ENCODE results near the gene SLC35B2. TPM values are rescaled to one million over a fixed set of nuclear protein-coding genes. Genes with fewer than 3 reads are reported as not detected.

Gene SLC35B2
- total RNA-seq, 3 donors from 2014 or later: 24.9 to 38.0 (median 31.6) TPM

DNA sequence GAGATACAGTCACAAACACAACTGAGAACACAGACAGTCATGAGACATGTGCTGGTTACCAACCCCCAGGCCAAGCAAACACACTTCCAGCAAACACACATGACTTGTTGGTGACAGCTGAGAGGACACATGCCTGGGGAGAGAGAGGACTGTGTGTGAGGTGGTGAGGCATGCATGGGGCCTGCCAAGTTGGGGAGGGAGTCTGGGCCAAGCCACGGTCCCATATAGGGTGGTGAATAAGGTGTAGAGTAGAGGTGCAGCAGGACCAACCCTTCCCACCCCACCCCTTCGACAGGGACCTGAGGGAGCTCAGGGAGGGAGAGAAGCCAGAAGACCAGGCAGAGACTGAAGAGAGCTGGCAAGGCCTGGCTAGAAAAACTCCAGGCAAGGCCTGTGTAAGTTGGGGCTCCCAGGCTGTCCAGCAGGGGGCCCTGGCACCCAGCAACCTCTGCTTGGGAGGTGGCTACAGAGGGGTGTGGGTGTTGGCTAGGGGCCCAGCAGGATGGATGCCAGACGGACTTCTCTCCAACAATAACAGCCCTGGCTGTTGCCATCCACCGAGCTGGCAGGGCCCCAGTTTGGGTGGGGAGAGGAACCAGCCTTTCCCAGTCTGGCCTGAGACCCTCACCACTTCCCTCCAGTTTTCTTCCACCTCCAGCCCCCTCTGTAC is 35.9 kb downstream of the SLC35B2 start:
- peak; percentile 95 to 97 (median 96) for DNase-seq
- ATAC-seq: peak; percentile 81
- no peak overlapping the region for H3K4me3 ChIP-seq
- H3K4me1 ChIP-seq (ENCODE audit: low read depth): peaks cover 38% of the 10 kb centered on the region
- TF ChIP-seq, protein P1, sequence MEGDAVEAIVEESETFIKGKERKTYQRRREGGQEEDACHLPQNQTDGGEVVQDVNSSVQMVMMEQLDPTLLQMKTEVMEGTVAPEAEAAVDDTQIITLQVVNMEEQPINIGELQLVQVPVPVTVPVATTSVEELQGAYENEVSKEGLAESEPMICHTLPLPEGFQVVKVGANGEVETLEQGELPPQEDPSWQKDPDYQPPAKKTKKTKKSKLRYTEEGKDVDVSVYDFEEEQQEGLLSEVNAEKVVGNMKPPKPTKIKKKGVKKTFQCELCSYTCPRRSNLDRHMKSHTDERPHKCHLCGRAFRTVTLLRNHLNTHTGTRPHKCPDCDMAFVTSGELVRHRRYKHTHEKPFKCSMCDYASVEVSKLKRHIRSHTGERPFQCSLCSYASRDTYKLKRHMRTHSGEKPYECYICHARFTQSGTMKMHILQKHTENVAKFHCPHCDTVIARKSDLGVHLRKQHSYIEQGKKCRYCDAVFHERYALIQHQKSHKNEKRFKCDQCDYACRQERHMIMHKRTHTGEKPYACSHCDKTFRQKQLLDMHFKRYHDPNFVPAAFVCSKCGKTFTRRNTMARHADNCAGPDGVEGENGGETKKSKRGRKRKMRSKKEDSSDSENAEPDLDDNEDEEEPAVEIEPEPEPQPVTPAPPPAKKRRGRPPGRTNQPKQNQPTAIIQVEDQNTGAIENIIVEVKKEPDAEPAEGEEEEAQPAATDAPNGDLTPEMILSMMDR (IDR thresholded peaks at IDR 0.05): peak; percentile 71
- intact Hi-C loops (cut with DNase I, micrococcal nuclease): no loop called here
- no peaks in the 10 kb centered on the region for H3K36me3 ChIP-seq (ENCODE audit: low read depth)
- H3K9me3 ChIP-seq: no peaks in the 10 kb centered on the region

DNA sequence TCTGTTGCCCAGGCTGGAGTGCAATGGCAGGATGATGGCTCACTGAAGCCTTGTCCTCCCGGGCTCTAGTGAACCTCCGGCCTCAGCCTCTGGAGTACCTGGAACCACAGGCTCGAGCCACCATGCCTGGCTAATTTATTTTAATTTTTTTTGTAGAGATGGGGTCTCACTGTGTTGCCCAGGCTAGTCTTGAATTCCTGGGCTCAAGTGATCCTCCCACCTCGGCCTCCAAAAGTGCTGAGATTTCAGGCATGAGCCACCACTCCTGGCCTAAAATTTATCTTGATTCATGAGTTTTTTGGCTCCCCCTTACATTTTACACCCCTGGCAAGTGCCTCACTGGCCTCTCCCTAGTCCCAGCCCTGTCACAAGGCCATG is 36.4 kb downstream of the SLC35B2 start:
- no peak overlapping the region for H3K4me3 ChIP-seq
- DNase-seq (no peak), ATAC-seq (no peak)
- H3K36me3 ChIP-seq (ENCODE audit: low read depth): no peaks in the 10 kb centered on the region
- TF ChIP-seq, protein P1 (IDR thresholded peaks at IDR 0.05): no peak
- peaks cover 36% of the 10 kb centered on the region for H3K4me1 ChIP-seq (ENCODE audit: low read depth)
- no peaks in the 10 kb centered on the region for H3K9me3 ChIP-seq
- intact Hi-C loops (cut with DNase I, micrococcal nuclease): no loop called here

DNA sequence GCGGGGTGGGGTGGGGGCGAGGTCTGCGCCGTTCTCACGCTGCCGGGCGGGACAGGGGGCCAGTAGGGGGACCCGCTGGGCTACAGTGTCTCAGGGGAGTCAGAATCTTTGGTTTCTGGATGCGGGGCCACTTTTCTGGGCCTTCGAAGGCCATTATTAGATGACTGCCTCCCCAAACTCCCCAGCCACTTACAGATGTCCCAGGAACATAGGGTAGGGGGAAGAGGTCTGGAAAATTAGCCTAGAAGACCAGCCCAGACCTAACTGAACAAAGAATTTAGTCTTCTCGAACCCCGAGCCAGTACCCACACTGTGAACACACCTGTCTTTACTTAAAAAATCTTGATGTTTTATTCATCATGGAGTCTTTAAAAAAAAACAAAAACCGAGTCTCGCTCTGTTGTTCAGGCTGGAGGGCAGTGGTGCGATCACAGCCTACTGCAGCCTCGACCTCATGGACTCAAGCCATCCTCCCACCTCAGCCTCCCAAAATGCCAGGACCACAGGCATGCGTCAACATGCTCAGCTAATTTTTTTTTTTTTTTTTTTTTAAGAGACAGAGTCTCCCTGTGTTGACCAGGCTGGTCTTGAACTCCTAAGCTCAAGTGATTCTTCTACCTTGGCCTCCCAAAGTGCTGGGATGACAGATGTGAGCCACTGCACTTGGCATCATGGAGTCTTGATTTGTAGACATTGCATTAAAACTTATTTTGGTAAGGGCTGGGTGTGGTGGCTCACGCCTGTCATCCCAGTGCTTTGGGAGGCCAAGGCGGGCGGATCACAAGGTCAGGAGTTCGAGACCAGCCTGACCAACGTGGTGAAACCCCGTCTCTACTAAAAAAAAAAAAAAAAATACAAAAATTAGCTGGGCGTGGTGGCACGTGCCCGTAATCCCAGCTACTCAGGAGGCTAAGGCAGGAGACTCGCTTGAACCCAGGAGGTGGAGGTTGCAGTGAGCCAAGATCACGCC is 37.2 kb downstream of the SLC35B2 start:
- Histone ChIP-seq H3K4me1 (ENCODE audit: low read depth) (peaks cover 35% of the 10 kb centered on the region), H3K36me3 (ENCODE audit: low read depth) (no peaks in the 10 kb centered on the region), H3K4me3 (peak overlapping the region; percentile 15), H3K9me3 (no peaks in the 10 kb centered on the region)
- TF ChIP-seq, protein P1 (IDR thresholded peaks at IDR 0.05): no peak
- DNase-seq (no peak), ATAC-seq (no peak)
- intact Hi-C loops (cut with DNase I, micrococcal nuclease): no loop called here

DNA sequence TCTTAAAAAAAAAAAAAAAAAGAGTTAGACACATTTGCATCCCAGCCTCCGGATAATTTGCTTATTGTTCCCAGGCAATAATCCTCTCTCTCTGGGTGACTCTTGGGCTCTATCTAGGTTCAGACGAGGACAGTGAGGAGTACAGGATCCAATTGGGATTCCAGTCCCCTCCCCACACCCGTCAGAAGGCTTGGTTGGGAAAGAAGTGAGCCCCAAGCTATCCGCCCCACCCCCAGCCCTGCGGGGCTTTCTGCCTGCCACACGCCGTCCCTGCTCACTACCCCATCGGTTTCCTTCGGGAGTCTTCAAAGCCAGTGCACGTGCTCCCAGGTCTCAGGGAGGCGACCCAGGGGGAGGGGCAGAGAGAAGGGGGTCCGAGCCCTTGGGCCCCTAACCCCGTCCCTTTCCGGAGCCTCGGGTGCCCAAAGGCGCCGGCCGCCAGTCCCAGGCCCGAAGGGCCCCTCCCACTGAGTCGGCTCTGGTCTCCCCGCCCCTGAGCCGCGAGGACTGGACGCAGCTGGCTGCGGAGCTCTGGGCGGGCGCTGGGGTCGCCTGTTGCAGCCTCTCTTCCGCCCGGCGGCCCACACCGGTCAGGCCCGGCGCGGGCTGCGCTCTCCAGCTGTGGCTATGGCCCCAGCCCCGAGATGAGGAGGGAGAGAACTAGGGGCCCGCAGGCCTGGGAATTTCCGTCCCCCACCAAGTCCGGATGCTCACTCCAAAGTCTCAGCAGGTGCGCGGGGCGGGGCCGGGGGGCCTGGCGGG is 38.1 kb downstream of the SLC35B2 start:
- peak; percentile 68 for ATAC-seq
- TF ChIP-seq, protein P1 (IDR thresholded peaks at IDR 0.05): no peak
- Histone ChIP-seq H3K4me3 (peak overlapping the region; percentile 15), H3K4me1 (ENCODE audit: low read depth) (peaks cover 33% of the 10 kb centered on the region), H3K36me3 (ENCODE audit: low read depth) (no peaks in the 10 kb centered on the region), H3K9me3 (no peaks in the 10 kb centered on the region)
- intact Hi-C loops (cut with DNase I, micrococcal nuclease): no loop called here
- DNase-seq: peak; percentile 78 to 87 (median 85)

DNA sequence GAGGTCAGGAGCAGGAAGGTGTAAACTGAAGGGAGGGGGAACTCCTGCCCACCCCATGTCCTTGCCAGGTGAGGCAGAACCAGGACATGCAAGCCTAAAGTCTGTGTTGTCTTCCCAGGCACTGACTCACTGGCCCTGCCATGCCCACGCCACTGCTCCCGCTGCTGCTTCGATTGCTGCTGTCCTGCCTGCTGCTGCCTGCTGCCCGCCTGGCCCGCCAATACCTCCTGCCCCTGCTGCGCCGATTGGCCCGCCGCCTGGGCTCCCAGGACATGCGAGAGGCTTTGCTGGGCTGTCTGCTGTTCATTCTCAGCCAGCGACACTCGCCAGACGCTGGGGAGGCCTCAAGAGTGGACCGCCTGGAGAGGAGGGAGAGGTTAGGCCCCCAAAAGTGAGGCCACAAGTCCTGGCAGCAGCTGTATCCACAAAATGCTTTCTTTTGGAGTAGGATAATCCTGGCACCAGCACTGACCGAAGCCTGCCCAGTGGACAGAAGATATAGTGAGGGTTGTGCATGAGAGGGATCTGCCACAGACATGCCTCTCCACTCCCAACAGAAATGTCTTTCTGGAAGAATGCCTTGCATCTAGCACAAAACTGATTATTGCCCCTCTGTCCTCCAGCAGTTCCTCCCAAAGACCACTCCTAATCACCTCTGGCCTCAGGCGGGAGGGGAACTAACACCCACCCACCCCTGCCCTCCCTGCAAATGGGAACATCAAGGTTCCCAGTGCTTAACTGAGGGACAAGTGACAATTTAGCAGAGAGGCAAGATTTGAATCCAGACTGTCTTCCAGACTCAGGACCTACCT is 39.8 kb downstream of the SLC35B2 start:
- Histone ChIP-seq H3K4me1 (ENCODE audit: low read depth) (peaks cover 23% of the 10 kb centered on the region), H3K36me3 (ENCODE audit: low read depth) (no peaks in the 10 kb centered on the region), H3K9me3 (no peaks in the 10 kb centered on the region), H3K4me3 (no peak overlapping the region)
- peak in 1 of 3 donors; percentile 49 for DNase-seq
- intact Hi-C loops (cut with DNase I, micrococcal nuclease): no loop called here
- no peak for ATAC-seq
- TF ChIP-seq, protein P1 (IDR thresholded peaks at IDR 0.05): no peak

Data from mucosa of descending colon (tissue), 3 donors.